ENCODE measurements around the gene CASK.

DNA sequence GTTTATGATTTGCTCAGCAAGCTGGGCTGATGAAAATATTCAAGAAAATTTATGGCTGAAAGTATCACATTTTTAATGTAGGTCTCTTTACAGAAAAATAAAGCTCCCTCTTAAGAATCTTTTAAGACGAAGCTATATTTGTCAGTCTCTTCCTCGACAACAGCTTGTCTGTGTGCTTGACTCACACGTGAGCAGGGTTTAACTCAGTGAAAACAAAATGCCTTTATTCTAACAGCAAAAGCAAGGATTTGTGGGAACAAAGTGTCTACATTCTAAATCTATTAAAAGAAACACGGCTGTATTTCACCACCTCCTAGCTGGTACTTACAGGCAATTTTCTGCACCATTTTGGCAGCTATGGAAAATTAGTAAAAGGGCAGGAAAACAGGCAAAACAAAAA, 400.7 kb downstream of the CASK start:
- TF ChIP-seq EZH2 (IDR thresholded peaks at IDR 0.05; ENCODE audit: borderline replicate concordance, low read length): no peak
- TF ChIP-seq, protein P1, sequence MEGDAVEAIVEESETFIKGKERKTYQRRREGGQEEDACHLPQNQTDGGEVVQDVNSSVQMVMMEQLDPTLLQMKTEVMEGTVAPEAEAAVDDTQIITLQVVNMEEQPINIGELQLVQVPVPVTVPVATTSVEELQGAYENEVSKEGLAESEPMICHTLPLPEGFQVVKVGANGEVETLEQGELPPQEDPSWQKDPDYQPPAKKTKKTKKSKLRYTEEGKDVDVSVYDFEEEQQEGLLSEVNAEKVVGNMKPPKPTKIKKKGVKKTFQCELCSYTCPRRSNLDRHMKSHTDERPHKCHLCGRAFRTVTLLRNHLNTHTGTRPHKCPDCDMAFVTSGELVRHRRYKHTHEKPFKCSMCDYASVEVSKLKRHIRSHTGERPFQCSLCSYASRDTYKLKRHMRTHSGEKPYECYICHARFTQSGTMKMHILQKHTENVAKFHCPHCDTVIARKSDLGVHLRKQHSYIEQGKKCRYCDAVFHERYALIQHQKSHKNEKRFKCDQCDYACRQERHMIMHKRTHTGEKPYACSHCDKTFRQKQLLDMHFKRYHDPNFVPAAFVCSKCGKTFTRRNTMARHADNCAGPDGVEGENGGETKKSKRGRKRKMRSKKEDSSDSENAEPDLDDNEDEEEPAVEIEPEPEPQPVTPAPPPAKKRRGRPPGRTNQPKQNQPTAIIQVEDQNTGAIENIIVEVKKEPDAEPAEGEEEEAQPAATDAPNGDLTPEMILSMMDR (IDR thresholded peaks at IDR 0.05; ENCODE audit: low read length): no peak

Measured in OCI-LY1 (cell line).